RWPE2 (cell line): ENCODE measurements around the gene NUDT4.

ENCODE experiments used
- ATAC-seq: fragments of 200-7000 bp; cut with Tn5 transposase; 3 replicates; pipeline ENCODE4 v1.9.1; 2021; ENCODE audit warnings: low read depth
- DNase-seq: peaks from one replicate; pipeline ENCODE4 v3.0.0-alpha.2; 2020; ENCODE audit warnings: low spot score
- H3K27ac ChIP-seq: fragments of 450-650 bp; 2 replicates; pipeline ENCODE4 v1.5.1; 2017; ENCODE audit warnings: mild to moderate bottlenecking; ENCODE audit not compliant: poor library complexity, severe bottlenecking
- H3K27me3 ChIP-seq: fragments of 250-450 bp; sonication (Bioruptor Pico); 2 replicates; pipeline ENCODE4 v1.5.1; 2021; ENCODE audit warnings: mild to moderate bottlenecking, moderate library complexity; ENCODE audit not compliant: insufficient read depth, poor library complexity, severe bottlenecking
- H3K36me3 ChIP-seq: fragments of 250-450 bp; sonication (Bioruptor Pico); 2 replicates; pipeline ENCODE4 v1.5.1; 2020; ENCODE audit warnings: low read depth, mild to moderate bottlenecking, moderate library complexity
- H3K4me1 ChIP-seq: fragments of 250-450 bp; sonication (Bioruptor Pico); 2 replicates; pipeline ENCODE4 v1.5.1; 2021; ENCODE audit warnings: mild to moderate bottlenecking, moderate library complexity; ENCODE audit not compliant: insufficient read depth, poor library complexity, severe bottlenecking
- H3K4me3 ChIP-seq: fragments of 250-450 bp; sonication (Bioruptor Pico); 2 replicates; pipeline ENCODE4 v1.5.1; 2021; ENCODE audit warnings: mild to moderate bottlenecking, moderate library complexity; ENCODE audit not compliant: severe bottlenecking
- H3K9me3 ChIP-seq: fragments of 250-450 bp; sonication (Bioruptor Pico); 2 replicates; pipeline ENCODE4 v1.5.1; 2021; ENCODE audit warnings: mild to moderate bottlenecking, moderate library complexity; ENCODE audit not compliant: severe bottlenecking
- TF ChIP-seq, protein P1 (sequence below): fragments of 450-650 bp; IDR thresholded peaks from one replicate; pipeline ENCODE4 v1.5.1; 2017; ENCODE audit warnings: mild to moderate bottlenecking, moderate library complexity; ENCODE audit not compliant: poor library complexity, severe bottlenecking

Gene NUDT4

DNA sequence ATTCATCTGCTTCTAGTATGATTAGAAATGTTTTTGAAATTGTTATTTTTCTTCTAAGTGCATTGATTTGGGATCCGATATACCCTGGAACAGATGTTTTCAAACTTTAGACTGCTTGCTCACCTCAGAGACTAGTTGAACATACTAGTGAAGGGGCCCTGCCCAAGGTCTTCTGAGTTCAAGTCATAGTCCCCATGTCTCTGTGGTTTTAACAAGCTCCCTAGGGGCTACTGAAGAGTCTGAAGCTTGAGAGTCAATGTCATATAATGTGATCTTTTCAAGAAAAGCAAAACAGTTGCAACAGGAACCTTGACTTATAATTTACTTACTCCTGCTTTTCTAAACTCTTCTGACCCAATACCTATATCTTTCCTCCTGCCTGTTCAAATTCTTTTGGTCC is 71.6 kb downstream of the NUDT4 start:
- ATAC-seq, result no peak
- H3K27ac ChIP-seq, result no peak overlapping the region

DNA sequence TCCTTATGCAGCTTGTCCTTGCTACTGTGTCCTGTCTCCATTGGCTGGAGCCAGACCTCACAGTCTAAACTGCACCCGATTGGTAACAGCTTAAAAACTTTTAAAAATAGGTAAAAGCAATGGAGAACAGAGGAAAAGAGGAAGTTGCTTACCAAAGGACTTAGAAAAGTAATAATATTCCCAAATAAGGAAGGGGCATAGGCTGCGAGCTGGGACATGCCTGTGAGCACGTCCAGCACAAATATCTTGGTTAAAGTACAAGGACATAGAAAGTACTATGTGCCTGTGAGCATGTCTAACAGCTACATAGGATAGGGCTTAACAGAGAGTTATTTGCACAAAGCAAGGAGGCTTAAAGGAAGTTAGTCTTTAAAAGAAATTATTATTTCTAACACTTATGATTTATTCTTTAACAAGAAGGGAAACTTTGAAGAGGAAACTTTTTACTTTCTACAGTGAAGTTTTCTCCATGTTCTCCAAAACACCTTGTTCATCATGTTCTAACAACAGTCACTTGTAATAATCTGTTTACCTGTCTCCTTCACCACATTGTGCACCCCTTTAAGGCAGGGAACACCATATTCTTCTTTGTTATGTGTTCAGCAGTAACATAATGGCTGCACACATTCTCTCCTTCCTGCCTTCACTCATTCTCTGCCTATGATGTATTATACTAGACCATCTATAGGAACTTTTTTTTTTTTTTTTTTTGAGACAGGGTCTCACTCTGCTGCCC is 73.9 kb downstream of the NUDT4 start:
- Histone ChIP-seq H3K9me3 (no peaks in the 10 kb centered on the region), H3K27me3 (no peaks in the 10 kb centered on the region), H3K36me3 (no peaks in the 10 kb centered on the region), H3K27ac (no peak overlapping the region), H3K4me1 (peaks cover 4% of the 10 kb centered on the region), H3K4me3 (no peak overlapping the region)
- ATAC-seq, result no peak
- TF ChIP-seq, protein P1, sequence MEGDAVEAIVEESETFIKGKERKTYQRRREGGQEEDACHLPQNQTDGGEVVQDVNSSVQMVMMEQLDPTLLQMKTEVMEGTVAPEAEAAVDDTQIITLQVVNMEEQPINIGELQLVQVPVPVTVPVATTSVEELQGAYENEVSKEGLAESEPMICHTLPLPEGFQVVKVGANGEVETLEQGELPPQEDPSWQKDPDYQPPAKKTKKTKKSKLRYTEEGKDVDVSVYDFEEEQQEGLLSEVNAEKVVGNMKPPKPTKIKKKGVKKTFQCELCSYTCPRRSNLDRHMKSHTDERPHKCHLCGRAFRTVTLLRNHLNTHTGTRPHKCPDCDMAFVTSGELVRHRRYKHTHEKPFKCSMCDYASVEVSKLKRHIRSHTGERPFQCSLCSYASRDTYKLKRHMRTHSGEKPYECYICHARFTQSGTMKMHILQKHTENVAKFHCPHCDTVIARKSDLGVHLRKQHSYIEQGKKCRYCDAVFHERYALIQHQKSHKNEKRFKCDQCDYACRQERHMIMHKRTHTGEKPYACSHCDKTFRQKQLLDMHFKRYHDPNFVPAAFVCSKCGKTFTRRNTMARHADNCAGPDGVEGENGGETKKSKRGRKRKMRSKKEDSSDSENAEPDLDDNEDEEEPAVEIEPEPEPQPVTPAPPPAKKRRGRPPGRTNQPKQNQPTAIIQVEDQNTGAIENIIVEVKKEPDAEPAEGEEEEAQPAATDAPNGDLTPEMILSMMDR, result no peak
- DNase-seq, result no peak

More for the DNA sequence above, 71.6 kb downstream of the NUDT4 start:
- no peak overlapping the region for H3K4me3 ChIP-seq
- no peaks in the 10 kb centered on the region for H3K36me3 ChIP-seq
- peaks cover 4% of the 10 kb centered on the region for H3K4me1 ChIP-seq
- TF ChIP-seq, protein P1, result no peak
- no peaks in the 10 kb centered on the region for H3K9me3 ChIP-seq
- no peaks in the 10 kb centered on the region for H3K27me3 ChIP-seq
- no peak for DNase-seq

DNA sequence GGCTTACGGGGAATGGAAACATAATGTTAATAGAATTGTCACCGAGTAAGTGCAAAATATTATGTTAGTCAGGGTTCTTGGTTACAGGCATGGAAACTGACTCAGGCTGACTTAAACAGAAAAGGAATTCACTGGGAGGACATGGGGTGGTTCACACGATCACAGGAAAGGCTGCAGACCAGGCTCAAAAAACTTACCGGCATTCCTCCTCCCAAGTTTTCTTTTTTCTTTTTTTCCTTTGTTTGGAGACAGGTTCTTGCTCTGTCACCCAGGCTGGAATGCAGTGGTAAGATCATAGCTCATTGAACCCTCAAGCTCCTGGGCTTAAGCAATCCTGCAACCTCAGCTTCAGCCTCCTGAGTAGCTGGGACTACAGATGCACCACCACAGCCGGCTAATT is 75.9 kb downstream of the NUDT4 start:
- H3K36me3 ChIP-seq, result no peaks in the 10 kb centered on the region
- DNase-seq, result no peak
- TF ChIP-seq, protein P1, result no peak
- H3K4me1 ChIP-seq, result peaks cover 4% of the 10 kb centered on the region
- H3K4me3 ChIP-seq, result no peak overlapping the region
- H3K9me3 ChIP-seq, result no peaks in the 10 kb centered on the region
- H3K27ac ChIP-seq, result no peak overlapping the region
- no peaks in the 10 kb centered on the region for H3K27me3 ChIP-seq
- no peak for ATAC-seq

DNA sequence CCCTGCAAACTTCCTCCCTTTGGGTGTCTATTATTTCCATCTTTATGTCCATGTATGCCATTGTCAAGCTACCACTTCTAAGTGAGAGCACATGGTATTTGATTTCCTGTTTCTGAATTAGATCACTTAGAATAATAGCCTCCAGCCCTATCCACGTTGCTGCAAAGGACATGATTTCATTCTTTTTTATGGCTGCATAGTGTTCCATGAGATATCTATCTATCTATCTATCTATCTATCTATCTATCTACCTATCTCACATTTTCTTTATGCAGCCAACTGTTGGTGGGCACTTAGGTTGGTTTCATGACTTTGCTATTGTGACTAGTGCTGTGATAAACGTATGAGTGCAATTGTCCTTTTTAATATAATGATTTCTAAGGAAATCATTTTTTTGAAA is 78.4 kb downstream of the NUDT4 start:
- H3K36me3 ChIP-seq, result no peaks in the 10 kb centered on the region
- ATAC-seq, result no peak
- H3K4me3 ChIP-seq, result no peak overlapping the region
- H3K9me3 ChIP-seq, result no peaks in the 10 kb centered on the region
- H3K4me1 ChIP-seq, result peaks cover 4% of the 10 kb centered on the region
- DNase-seq, result no peak
- no peaks in the 10 kb centered on the region for H3K27me3 ChIP-seq
- TF ChIP-seq, protein P1, result no peak
- no peak overlapping the region for H3K27ac ChIP-seq
